NB4 (cell line): Measurements from ENCODE around the gene TMEM45A.
"Not testable (repeated sequence)": the region's sequence is repeated elsewhere in the genome, so short reads cannot be mapped to it uniquely, and the experiment has no call there.

Source experiments
- DNase-seq: peaks from one replicate; pipeline ENCODE4 v3.0.0; 2010; ENCODE audit warnings: low read depth
- H3K4me3 ChIP-seq: one replicate; pipeline ENCODE4 v1.5.1; 2011; ENCODE audit warnings: mild to moderate bottlenecking, low read depth, low read length, moderate library complexity
- CTCF ChIP-seq: IDR thresholded peaks from one replicate; pipeline ENCODE4 v1.5.1; 2012; ENCODE audit warnings: low read depth, low read length
- MYC ChIP-seq: IDR thresholded peaks from 2 replicates; pipeline ENCODE4 v1.6.1; 2011; ENCODE audit warnings: low read depth, low read length
- POLR2A ChIP-seq: IDR thresholded peaks from 2 replicates; pipeline ENCODE4 v1.6.1; 2011; ENCODE audit warnings: mild to moderate bottlenecking; ENCODE audit not compliant: insufficient read length; ENCODE audit errors: extremely low read depth
- TF ChIP-seq, protein P1 (sequence below): IDR thresholded peaks from 2 replicates; pipeline ENCODE4 v1.6.1; 2011; ENCODE audit warnings: low read depth, low read length

Gene TMEM45A, protein sequence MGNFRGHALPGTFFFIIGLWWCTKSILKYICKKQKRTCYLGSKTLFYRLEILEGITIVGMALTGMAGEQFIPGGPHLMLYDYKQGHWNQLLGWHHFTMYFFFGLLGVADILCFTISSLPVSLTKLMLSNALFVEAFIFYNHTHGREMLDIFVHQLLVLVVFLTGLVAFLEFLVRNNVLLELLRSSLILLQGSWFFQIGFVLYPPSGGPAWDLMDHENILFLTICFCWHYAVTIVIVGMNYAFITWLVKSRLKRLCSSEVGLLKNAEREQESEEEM

DNA sequence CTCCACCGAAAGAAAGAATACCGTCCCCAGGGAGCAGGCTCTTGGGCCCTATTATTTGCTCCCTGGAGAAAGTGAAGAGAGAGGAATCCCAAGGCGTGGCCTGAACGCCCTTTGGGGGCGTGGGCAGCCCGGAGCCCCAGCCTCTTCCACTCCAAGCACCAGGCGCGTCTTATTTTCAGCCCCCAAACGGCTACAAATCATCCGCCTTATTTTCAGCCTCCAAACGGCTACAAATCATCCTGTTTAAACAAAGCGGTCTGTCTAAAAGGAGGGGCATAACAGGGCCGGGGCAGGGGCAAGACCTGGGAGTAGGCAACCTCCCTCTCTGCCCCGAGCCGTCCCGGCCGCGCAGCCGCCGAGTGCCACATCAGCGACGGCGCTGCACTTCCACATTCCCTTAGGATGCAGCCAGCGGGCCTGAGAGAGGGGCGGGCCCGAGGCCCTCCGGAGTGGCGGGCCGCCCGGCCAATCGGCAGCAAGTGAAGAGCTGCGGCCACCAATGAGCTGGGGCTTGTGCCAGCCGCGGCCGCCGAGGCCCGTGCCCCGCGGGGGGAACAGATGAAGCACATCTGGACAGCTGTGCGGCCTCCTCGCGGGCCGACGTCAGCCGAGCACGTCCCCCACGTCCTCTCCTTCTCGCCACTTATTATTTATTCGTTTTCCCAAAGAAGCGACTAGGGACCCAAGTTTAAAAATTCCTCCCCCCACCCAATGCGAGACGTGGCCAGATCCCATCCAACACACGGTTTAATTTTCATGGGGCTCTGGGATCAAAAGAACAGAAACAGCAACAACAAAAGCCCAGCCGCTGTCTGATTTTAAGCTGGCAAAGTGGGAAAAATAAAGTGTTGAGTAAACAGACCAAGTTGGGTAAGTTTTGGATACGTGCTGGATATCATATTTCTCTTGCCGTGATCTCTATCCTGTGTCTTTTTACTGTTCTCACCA is at the start of gene TMEM45A:
TSS of gene TMEM45A (plus strand) at position 561 of the 948 bp plus-strand sequence. CDS start 62,593 bp downstream, outside the sequence.
- no peak for TF ChIP-seq MYC
- TF ChIP-seq, protein P1, sequence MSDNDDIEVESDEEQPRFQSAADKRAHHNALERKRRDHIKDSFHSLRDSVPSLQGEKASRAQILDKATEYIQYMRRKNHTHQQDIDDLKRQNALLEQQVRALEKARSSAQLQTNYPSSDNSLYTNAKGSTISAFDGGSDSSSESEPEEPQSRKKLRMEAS = no peak
- TF ChIP-seq POLR2A = no peak
- no peak for TF ChIP-seq CTCF
- peak; percentile 87 for DNase-seq
- peak within 1 kb of the TSS; percentile 55 for H3K4me3 ChIP-seq

GRCh38 chr3:100443690-100444089 is 48.7 kb upstream of the TMEM45A start:
- no peak for DNase-seq
- H3K4me3 ChIP-seq = no peak overlapping the region
- TF ChIP-seq POLR2A (no peak), CTCF (no peak), MYC (no peak)
- TF ChIP-seq, protein P1 = no peak

GRCh38 chr3:100447067-100447466 is 45.4 kb upstream of the TMEM45A start:
- H3K4me3 ChIP-seq, DNase-seq: not testable (repeated sequence)

GRCh38 chr3:100448079-100448478 is 44.3 kb upstream of the TMEM45A start:
- no peak overlapping the region for H3K4me3 ChIP-seq
- TF ChIP-seq, protein P1 = no peak
- no peak for TF ChIP-seq MYC
- no peak for TF ChIP-seq POLR2A
- TF ChIP-seq CTCF = no peak
- no peak for DNase-seq

DNA sequence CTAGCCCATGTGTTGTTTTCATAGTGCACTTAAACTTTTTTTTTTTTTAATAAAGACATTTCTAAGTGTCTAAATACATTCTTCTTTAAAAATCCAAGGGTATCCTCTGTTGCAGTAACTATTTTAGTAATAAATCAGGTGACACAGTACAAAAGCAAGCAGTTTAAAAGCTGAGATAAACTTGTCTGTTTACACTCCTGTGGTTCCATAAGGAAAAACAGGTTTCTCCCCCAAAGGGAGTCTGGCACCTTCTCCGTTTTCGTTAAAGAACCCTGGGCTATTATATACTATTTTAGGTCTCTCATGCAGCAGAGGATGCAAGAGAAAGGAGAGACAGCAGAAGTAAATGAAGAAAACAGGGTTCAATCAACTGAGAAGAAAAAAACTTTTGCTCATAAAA is 43.2 kb upstream of the TMEM45A start:
- TF ChIP-seq, protein P1 = no peak
- no peak for TF ChIP-seq MYC
- no peak for TF ChIP-seq CTCF
- TF ChIP-seq POLR2A = no peak
- no peak for DNase-seq

DNA sequence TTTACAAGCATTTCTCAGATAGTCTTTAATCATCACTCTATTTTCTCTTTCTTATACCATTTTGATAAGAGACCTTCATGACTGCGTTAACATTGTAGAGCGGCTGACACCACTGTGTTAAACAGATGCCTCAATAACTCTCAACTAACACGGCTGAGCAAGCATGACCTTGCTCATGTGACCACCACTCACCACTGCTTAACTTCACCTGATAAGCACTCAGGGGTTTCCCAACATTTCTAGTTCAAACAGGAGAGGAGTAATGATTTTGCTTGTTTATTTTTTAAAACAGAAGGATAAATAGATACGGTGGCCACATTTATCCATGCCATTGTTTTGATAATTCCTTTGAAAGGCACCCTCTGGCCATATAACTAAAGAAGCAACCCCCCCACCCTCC is 37.7 kb upstream of the TMEM45A start:
- DNase-seq = no peak
- no peak overlapping the region for H3K4me3 ChIP-seq
- no peak for TF ChIP-seq MYC
- TF ChIP-seq, protein P1 = no peak
- TF ChIP-seq CTCF = no peak
- no peak for TF ChIP-seq POLR2A

More for the DNA sequence above, 43.2 kb upstream of the TMEM45A start:
- no peak overlapping the region for H3K4me3 ChIP-seq
